Smooth muscle cell (in vitro differentiated cells): ENCODE data around the gene TSPAN16. TPM values are rescaled to one million over a fixed set of nuclear protein-coding genes. Genes with fewer than 3 reads are reported as not detected.

ENCODE experiments used
- DNase-seq: peaks from one replicate; lab custom pipeline; 2025; ENCODE audit not compliant: unreplicated experiment; lab: John Stamatoyannopoulos, UW
- H2AFZ ChIP-seq: fragments of 200-600 bp; sonication (generic); 2 replicates; pipeline ENCODE4 v1.6.0; 2016; ENCODE audit warnings: antibody characterized with exemption, low read depth, mild to moderate bottlenecking
- H3F3A ChIP-seq: fragments of 200-600 bp; sonication (generic); 2 replicates; pipeline ENCODE4 v1.6.0; 2017; ENCODE audit warnings: antibody characterized with exemption, low read depth
- H3K27ac ChIP-seq: fragments of 200-600 bp; sonication (generic); 2 replicates; pipeline ENCODE4 v1.5.1; 2016; ENCODE audit warnings: low read depth, mild to moderate bottlenecking
- H3K27me3 ChIP-seq: fragments of 200-600 bp; sonication (generic); 2 replicates; pipeline ENCODE4 v1.6.1; 2016; ENCODE audit warnings: low read depth, mild to moderate bottlenecking
- H3K36me3 ChIP-seq: fragments of 200-600 bp; sonication (generic); 2 replicates; pipeline ENCODE4 v1.5.1; 2016; ENCODE audit warnings: low read depth
- H3K4me1 ChIP-seq: fragments of 200-600 bp; sonication (generic); 2 replicates; pipeline ENCODE4 v1.5.1; 2016; ENCODE audit warnings: low read depth
- H3K4me2 ChIP-seq: fragments of 200-600 bp; sonication (generic); 2 replicates; pipeline ENCODE4 v1.6.0; 2016; ENCODE audit warnings: mild to moderate bottlenecking
- H3K4me3 ChIP-seq: fragments of 200-600 bp; sonication (generic); 2 replicates; pipeline ENCODE4 v1.5.1; 2016; ENCODE audit warnings: mild to moderate bottlenecking
- H3K79me2 ChIP-seq: fragments of 200-600 bp; sonication (generic); 2 replicates; pipeline ENCODE4 v1.6.0; 2016; ENCODE audit warnings: low read depth, mild to moderate bottlenecking
- H3K9ac ChIP-seq: fragments of 200-600 bp; sonication (generic); 2 replicates; pipeline ENCODE4 v1.6.0; 2016; ENCODE audit warnings: low read depth
- H3K9me3 ChIP-seq: fragments of 200-600 bp; sonication (generic); replicated peaks from 2 replicates; pipeline ENCODE4 v1.5.1; 2016; ENCODE audit warnings: low read depth
- H4K20me1 ChIP-seq: fragments of 200-600 bp; sonication (generic); 2 replicates; pipeline ENCODE4 v1.6.0; 2016; ENCODE audit warnings: low read depth
- WGBS: methylation state at CpG from one replicate; pipeline ENCODE4 v1.1.7; 2016; ENCODE audit warnings: low lambda C conversion rate; 5-methylcytosine and 5-hydroxymethylcytosine counted together
- polyA plus RNA-seq: library from polyadenylated mRNA; unstranded; fragments of >200 nt; fragmentation: Nextera tagmentation; extraction: Ambion mirVana; gene quantifications from 2 replicates; pipeline ENCODE4 v1.2.1, GENCODE V29; 2016
- total RNA-seq: library from RNA; depleted of rRNA; stranded (reverse); fragments of >200 nt; gene quantifications from 2 replicates; pipeline ENCODE4 v1.2.3, GENCODE V29; 2014
- TF ChIP-seq, protein P1 (sequence below): fragments of 200-600 bp; sonication (generic); IDR thresholded peaks from 2 replicates; pipeline ENCODE4 v1.5.1; 2017; ENCODE audit warnings: borderline replicate concordance, mild to moderate bottlenecking, antibody characterized with exemption; ENCODE audit not compliant: insufficient read depth, poor library complexity, severe bottlenecking

The TSPAN16 gene
- total and polyA plus RNA-seq, 2 experiments from 2014 or later, result not detected

DNA sequence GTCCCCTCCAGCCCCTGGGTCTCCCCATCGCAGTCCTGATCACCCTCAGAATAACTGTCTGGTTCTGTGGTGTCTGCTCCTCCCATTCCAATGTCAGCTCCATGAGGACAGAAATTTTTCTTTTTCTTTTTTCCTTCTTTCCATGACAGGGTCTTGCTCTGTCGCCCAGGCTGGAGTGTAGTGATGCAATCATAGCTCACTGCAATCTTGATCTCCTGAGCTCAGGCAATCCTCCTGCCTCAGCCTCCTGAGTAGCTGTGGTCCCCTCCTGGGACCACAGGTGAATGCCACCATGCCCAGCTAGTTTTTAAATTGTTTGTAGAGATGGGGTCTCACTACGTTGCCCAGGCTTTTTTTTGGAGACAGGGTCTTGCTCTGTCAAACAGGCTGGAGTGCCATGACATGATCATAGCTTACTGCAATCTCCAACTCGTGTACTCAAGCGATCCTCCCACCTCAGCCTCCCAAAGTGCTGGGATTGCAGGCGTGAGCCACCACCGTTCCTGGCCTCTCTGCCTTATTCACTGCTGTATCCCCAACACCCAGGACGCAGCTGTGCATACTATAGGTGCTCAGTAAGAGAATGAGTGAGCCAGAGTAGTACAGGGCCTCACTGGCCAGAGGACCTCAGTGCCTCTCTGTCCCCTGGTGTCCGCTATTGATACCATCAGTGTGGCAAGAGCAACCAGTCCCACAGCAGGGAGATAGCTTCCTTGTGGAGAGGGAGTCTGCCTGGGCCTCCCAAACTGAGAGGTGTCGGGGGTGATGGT, 28.5 kb upstream of the TSPAN16 start:
- Histone ChIP-seq H3F3A (no peaks in the 10 kb centered on the region), H2AFZ (no peak overlapping the region), H3K4me2 (no peak overlapping the region), H3K27me3 (no peaks in the 10 kb centered on the region), H3K9me3 (no peaks in the 10 kb centered on the region), H3K4me3 (no peak overlapping the region), H3K27ac (no peak overlapping the region), H3K79me2 (no peaks in the 10 kb centered on the region), H3K9ac (no peak overlapping the region), H4K20me1 (no peaks in the 10 kb centered on the region), H3K36me3 (no peaks in the 10 kb centered on the region), H3K4me1 (no peaks in the 10 kb centered on the region)
- TF ChIP-seq, protein P1, sequence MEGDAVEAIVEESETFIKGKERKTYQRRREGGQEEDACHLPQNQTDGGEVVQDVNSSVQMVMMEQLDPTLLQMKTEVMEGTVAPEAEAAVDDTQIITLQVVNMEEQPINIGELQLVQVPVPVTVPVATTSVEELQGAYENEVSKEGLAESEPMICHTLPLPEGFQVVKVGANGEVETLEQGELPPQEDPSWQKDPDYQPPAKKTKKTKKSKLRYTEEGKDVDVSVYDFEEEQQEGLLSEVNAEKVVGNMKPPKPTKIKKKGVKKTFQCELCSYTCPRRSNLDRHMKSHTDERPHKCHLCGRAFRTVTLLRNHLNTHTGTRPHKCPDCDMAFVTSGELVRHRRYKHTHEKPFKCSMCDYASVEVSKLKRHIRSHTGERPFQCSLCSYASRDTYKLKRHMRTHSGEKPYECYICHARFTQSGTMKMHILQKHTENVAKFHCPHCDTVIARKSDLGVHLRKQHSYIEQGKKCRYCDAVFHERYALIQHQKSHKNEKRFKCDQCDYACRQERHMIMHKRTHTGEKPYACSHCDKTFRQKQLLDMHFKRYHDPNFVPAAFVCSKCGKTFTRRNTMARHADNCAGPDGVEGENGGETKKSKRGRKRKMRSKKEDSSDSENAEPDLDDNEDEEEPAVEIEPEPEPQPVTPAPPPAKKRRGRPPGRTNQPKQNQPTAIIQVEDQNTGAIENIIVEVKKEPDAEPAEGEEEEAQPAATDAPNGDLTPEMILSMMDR, result no peak
- WGBS, result 92% methylated on average over 10 of the region's 10 CpGs
- no peak for DNase-seq

DNA sequence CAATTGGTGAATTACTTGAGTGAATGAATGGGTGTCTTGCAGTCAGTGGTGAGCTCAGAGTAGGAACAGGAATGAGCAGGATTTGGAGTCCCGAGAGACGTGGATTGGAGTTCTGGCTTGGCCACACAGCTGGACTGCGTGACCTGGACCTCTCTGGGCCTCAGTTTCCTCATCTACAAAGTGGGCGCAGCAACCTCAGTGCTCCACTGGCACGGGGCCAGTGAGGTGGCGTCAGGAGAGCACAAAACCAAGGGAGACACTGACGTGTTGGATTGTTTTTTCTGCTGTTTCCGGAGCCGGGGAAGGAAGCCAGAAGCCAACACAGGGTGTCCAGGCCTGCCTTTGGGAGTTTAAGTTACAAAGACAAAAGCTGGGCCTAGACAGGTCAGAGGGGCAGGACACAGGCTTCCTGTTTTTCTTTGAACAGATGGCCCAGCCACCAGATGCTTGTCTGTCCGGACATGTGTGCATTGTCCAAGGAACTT, 27.1 kb upstream of the TSPAN16 start:
- H3K27me3 ChIP-seq, result no peaks in the 10 kb centered on the region
- H3F3A ChIP-seq, result no peaks in the 10 kb centered on the region
- H2AFZ ChIP-seq, result no peak overlapping the region
- TF ChIP-seq, protein P1, result no peak
- H3K9me3 ChIP-seq, result no peaks in the 10 kb centered on the region
- no peak overlapping the region for H3K4me2 ChIP-seq
- H3K4me3 ChIP-seq, result no peak overlapping the region
- no peaks in the 10 kb centered on the region for H3K79me2 ChIP-seq
- no peak overlapping the region for H3K27ac ChIP-seq
- no peaks in the 10 kb centered on the region for H3K4me1 ChIP-seq
- H3K36me3 ChIP-seq, result no peaks in the 10 kb centered on the region
- WGBS, result 85% methylated on average over 10 of the region's 10 CpGs
- no peak overlapping the region for H3K9ac ChIP-seq
- DNase-seq, result no peak
- H4K20me1 ChIP-seq, result no peaks in the 10 kb centered on the region

DNA sequence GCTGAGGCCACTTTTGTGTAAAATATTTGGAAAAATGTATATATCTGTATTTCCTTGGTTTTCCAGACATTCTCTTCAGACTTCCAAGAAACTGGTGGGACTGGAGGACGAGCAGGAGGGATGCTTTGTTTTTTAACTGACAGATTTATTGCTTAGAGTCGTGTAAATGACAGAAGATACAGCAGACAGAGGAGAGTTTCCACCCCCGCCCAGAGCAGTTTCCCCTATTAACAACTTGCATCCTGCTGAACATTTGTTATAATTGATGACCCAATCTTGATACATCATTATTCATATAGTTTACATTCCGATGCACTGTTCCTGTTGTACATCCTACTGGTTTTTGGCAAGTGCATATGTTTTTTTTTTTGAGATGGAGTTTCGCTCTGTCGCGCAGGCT, 26.6 kb upstream of the TSPAN16 start:
- H4K20me1 ChIP-seq, result no peaks in the 10 kb centered on the region
- no peaks in the 10 kb centered on the region for H3K27me3 ChIP-seq
- no peak overlapping the region for H2AFZ ChIP-seq
- no peaks in the 10 kb centered on the region for H3K79me2 ChIP-seq
- no peak overlapping the region for H3K27ac ChIP-seq
- no peaks in the 10 kb centered on the region for H3K9me3 ChIP-seq
- H3K36me3 ChIP-seq, result no peaks in the 10 kb centered on the region
- no peak overlapping the region for H3K9ac ChIP-seq
- H3K4me1 ChIP-seq, result no peaks in the 10 kb centered on the region
- whole genome bisulfite sequencing, result 84% methylated on average over 7 of the region's 7 CpGs
- no peak overlapping the region for H3K4me3 ChIP-seq
- no peak overlapping the region for H3K4me2 ChIP-seq
- H3F3A ChIP-seq, result no peaks in the 10 kb centered on the region
- DNase-seq, result no peak
- TF ChIP-seq, protein P1, result no peak

DNA sequence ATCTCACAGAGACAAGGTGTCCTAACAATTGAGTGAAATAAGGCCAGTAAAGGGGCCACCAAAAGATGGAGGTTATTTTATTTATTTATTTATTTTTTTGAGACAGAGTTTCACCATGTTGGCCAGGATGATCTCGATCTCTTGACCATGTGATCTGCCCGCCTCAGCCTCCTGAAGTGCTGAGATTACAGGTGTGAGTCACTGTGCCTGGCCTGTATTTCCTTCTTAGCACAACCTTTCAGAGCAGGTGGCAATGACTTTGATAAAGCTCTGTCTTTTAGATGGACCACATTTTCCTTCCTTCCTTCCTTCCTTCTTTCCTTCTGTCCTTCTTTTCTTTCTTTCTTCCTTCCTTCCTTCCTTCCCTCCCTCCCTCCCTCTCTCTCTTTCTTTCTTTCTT, 22.7 kb upstream of the TSPAN16 start:
- 73% methylated on average over 2 of the region's 2 CpGs for WGBS
- no peaks in the 10 kb centered on the region for H3K4me1 ChIP-seq
- no peaks in the 10 kb centered on the region for H3K9me3 ChIP-seq
- H2AFZ ChIP-seq, result no peak overlapping the region
- H3K4me2 ChIP-seq, result no peak overlapping the region
- no peak overlapping the region for H3K27ac ChIP-seq
- no peaks in the 10 kb centered on the region for H4K20me1 ChIP-seq
- H3K4me3 ChIP-seq, result no peak overlapping the region
- H3K79me2 ChIP-seq, result no peaks in the 10 kb centered on the region
- H3F3A ChIP-seq, result no peaks in the 10 kb centered on the region
- H3K36me3 ChIP-seq, result no peaks in the 10 kb centered on the region
- H3K27me3 ChIP-seq, result no peaks in the 10 kb centered on the region
- TF ChIP-seq, protein P1, result no peak
- DNase-seq, result no peak
- no peak overlapping the region for H3K9ac ChIP-seq
